GM19023 (cell line): Measurements from ENCODE around the gene DPP8.
"Not testable (repeated sequence)": the region's sequence is repeated elsewhere in the genome, so short reads cannot be mapped to it uniquely, and the experiment has no call there.

Source experiments
- ATAC-seq: cut with Tn5 transposase; IDR thresholded peaks from one replicate; pipeline ENCODE4 v1.9.1; 2021; ENCODE audit warnings: mild to moderate bottlenecking, moderate library complexity; ENCODE audit not compliant: unreplicated experiment

The DPP8 gene

GRCh38 chr15:65528461-65529060 is 11.1 kb upstream of the DPP8 start:
- ATAC-seq, result no peak

DNA sequence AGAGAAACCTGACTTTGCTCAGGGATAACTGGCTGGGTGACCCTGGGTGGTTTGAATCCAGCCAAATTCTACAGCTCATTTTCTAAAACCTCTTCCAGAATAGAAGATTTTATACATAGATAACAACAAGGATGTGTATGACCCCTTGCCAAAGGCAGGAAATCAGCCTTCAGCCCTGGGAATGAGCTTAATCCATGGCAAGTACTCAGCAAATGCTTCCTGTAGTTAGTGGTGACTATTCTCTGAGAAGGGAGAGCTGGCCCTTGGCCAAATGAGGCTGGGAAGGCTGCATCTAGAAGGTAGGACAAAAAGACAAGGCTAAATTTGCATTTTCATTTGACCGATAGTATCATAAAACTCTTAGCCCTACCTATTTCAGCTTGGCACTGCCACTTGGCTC is 8.1 kb upstream of the DPP8 start:
- no peak for ATAC-seq

DNA sequence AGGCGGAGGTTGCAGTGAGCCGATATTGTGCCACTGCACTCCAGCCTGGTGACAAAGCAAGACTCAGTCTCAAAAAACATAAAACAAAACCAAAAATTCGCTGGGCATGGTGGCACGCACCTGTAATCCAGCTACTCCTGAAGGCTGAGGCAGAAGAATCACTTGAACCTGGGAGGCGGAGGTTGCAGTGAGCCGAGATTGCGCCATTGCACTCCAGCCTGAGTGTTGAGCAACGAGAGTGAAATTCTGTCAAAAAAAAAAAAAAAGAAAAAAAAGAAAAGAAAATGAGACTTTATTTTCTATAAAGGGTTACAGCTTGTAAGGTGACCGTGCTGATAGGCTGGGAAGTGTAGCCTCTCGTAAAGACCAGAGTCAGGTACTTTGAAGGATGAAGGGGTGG is 6.7 kb upstream of the DPP8 start:
- no peak for ATAC-seq

GRCh38 chr15:65521350-65521749 is 3.9 kb upstream of the DPP8 start:
- ATAC-seq, result no peak

DNA sequence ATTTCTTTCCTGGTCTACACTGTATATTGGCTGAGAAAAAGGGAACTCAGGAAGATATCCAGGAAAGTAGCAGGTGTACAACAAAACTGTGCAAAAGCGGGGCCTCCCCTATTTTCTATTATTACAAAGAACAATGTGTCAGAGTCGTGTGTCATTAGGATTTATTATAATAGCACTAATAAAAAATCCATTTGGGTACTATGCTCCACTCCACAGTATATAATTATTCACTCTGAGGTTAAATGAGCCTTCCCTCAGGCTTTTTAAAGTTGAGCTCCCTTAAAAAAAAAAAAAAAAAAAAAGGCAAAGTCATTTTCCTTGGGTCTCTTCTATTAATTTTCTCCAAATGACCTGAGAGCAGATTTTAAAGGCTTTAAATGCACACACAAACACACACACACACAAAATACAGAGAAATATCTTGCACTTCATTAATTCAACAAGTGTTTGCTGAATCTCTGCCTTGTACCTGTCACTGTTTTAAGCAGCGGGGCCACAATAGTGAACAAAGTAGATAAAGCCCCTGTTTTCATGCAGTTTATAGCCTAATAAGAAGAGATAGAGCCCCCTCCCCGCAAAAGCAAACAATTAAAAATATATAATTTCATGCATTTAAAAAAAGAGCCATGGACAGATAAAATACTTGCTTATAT is 1.3 kb upstream of the DPP8 start:
- no peak for ATAC-seq

DNA sequence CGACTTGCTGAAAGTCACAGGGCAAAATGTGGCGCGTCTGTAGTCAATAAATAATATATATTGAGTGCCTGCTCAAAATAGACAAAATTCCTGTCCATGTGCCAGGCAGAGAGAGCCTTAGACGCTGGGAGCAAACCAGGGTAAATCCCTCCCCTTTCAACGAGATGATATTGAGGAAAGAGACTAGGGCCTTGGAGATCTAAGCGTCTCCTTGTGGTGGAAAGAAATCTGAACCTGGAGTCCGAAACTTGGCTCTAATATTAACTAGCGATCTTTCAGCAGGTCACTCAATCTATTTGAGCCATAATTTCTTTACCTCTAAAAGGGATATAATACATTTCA is 348 bp upstream of the DPP8 start:
- no peak for ATAC-seq

- no peak for ATAC-seq
Observed at GRCh38 chr15:65512807-65513416, 4.6 kb downstream of the DPP8 start.

GRCh38 chr15:65512189-65512588 is 5.3 kb downstream of the DPP8 start:
- ATAC-seq, result no peak

DNA sequence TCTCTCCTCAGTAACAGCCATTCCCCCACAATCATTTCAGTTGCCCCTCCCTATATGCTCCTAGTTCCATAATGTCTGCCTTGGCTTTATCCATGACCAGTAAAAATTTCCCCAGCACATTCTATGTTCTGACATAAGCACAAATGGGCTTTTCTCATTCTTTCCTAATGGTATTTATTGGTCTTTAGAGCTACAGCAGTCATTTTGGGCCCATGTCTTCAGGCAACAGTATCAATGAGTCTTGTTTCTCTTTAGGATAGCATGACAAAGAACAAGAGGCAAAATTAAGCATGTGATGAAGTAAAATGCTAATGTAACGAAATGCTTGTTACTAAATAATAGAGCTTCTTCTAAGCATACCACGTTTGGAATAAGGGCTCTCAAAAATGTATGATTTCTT is 8.2 kb downstream of the DPP8 start:
- ATAC-seq, result no peak

GRCh38 chr15:65494076-65494475 is 23.4 kb downstream of the DPP8 start:
- no peak for ATAC-seq

- no peak for ATAC-seq
Observed at GRCh38 chr15:65484876-65485275, 32.6 kb downstream of the DPP8 start.

DNA sequence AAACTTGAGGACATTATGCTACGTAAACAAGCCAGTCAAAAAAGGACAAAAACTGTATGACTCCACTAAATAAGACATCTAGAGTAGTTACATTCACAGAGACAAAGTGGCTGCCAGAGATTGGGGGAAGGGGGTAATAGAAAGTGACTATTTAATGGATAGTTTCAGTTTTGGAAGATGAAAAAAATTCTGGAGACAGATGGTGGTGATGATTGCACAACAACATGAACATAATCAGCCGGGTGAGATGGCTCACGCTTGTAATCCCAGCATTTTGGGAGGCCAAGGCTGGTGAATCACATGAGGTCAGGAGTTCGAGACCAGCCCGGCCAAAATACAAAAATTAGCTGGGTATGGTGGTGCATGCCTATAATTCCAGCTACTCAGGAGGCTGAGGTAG is 40.6 kb downstream of the DPP8 start:
- ATAC-seq, result no peak

DNA sequence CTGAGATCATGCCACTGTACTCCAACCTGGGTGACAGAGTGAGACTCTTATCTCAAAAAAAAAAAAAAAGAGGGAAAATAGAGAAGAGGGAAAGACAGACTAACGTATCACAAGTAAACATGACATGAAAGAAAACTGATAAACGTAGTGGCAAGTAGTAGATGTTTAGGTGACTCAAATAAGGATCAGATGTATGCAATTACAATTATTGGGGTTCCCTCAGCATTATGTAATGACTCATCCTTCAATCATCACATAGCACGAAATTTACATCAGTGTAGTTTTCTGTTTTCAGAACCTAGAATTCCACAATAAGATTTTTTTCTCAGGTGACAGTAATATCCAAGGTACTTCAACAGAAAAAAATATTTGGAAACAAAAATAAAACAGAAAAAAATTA is 46.6 kb downstream of the DPP8 start:
- no peak for ATAC-seq

DNA sequence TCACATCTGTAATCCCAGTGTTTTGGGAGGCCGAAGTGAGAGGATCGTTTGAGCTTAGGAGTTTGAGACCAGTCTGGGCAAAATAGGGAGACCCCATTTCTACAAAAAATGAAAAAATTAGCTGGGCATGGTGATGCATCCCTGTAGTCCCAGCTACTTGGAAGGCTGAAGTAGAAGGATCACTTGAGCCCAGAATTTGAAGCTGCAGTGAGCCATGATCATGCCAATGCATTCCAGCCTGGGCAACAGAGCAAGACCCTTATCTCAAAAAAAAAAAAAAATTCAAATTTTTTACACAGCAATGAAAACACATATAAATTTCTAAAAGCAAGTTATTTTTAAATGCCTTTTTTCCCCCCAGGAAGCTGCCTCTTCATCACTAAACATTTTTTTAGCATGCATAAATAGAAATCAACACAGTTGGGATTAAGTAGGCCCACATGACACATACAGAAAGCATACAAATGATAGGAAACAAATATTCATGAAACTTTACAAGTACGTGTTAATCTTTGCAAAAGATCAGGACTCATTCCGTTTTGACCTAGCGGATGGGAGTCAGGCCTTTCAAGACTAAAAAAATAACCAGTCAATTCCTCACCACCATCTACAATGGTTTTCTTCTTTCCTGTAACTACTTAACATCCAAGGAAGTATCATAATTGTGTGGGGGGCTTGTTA is 49.1 kb downstream of the DPP8 start:
- ATAC-seq, result no peak

GRCh38 chr15:65466901-65467300 is 50.6 kb downstream of the DPP8 start:
- no peak for ATAC-seq

GRCh38 chr15:65463096-65463495 is 54.4 kb downstream of the DPP8 start:
- ATAC-seq, result not testable (repeated sequence)

- no peak for ATAC-seq
Observed at GRCh38 chr15:65460741-65461347, 56.6 kb downstream of the DPP8 start.

- ATAC-seq, result not testable (repeated sequence)
Observed at GRCh38 chr15:65455256-65455655, 62.2 kb downstream of the DPP8 start.

GRCh38 chr15:65451989-65452388 is 65.5 kb downstream of the DPP8 start:
- ATAC-seq, result no peak

- no peak for ATAC-seq
Observed at GRCh38 chr15:65450556-65450955, 66.9 kb downstream of the DPP8 start.

DNA sequence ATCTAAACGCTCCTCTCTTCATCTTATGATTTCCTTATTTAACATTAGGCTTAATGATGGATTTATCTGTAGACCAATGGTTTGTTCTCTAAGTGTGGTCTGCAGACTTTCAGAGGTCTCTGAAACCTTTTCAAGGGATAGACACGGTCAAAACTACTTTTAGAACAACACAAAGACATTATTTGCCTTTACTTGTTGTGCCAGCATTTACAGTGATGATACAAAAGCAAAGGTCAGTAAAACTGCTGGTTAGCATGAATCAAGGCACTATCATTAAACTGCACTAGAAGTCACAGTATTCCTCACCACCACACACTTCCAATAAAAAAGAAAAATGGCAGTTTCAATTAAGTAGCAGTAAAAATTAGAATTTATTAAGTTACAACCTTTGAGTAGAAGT is 70.3 kb downstream of the DPP8 start:
- ATAC-seq, result no peak

DNA sequence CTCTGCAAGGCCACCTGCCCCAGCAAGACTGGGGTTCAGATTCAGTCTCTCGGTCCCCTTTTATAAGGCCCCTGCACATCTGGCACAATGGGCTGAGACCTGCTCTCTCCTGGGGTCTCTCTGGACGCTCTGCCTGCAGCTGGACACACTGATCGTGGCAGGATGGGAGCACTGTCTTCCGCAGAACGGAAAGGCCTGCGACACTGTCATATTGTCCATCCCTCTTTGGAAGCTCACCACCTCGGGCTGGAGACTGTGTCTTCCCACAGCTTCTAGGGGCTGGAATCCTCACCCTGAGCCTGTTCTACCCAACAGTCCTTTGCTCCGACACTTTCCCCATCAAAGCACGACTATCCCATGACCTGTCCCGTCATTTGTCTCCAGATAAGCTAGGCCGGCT is 83.3 kb downstream of the DPP8 start:
- no peak for ATAC-seq
